HCT116 (cell line): ENCODE results near the gene OGG1. TPM values are rescaled to one million over a fixed set of nuclear protein-coding genes. Genes with fewer than 3 reads are reported as not detected.

Source experiments
- ATAC-seq: fragments of 200-7000 bp; cut with Tn5 transposase; 2 replicates; pipeline ENCODE4 v1.9.1; 2020; ENCODE audit warnings: mild to moderate bottlenecking, moderate library complexity
- BruUV-seq: library from RNA; stranded (reverse); fragments of 400-500 nt; replicated peaks from 2 replicates; lab custom pipeline; 2021; lab: Mats Ljungman, UMichigan
- CTCF ChIA-PET: fragments of 300-600 bp; sonication (Branson Sonifier 250); formaldehyde crosslinking; loops from one replicate; lab custom pipeline; 2021; ENCODE audit warnings: antibody characterized with exemption; lab: Charles Lee
- POLR2A ChIA-PET: fragments of 300-600, 350-600 bp; sonication (Branson Sonifier 250); formaldehyde crosslinking; loops from one replicate; lab custom pipeline; 2021; ENCODE audit warnings: antibody characterized with exemption; lab: Charles Lee
- RAD21 ChIA-PET, 2 experiments: fragments of 300-600 bp; sonication (Branson Sonifier 250); formaldehyde crosslinking; loops; one replicate each; lab custom pipeline; 2023; ENCODE audit warnings: low total read pairs in 2 of 2; ENCODE audit not compliant: uncharacterized antibody in 2 of 2, unreplicated experiment in 2 of 2, low non-redundant PET in 1 of 2; lab: Charles Lee
- DNase-seq: peaks from one replicate; pipeline ENCODE4 v3.0.0-alpha.2; 2010; ENCODE audit warnings: low read depth, low spot score
- H2AFZ ChIP-seq: fragments of 200-600 bp; shearing (Covaris generic), sonication (generic); 2 replicates; pipeline ENCODE4 v1.6.1; 2017; ENCODE audit warnings: low read depth, mixed run types, mixed read lengths, antibody characterized with exemption, low read length; ENCODE audit not compliant: poor library complexity, severe bottlenecking
- H3K27ac ChIP-seq: 2 replicates; pipeline ENCODE4 v1.5.1; 2012; ENCODE audit warnings: low read depth, low read length
- H3K27me3 ChIP-seq: fragments of 200-600 bp; sonication (generic); 2 replicates; pipeline ENCODE4 v1.6.1; 2016; ENCODE audit warnings: mixed run types, low read length, mixed read lengths; ENCODE audit not compliant: insufficient read depth
- H3K36me3 ChIP-seq, 2 experiments: fragments of 200-500 bp in 1 of 2; fragments of 200-600 bp in 1 of 2; sonication (Bioruptor generic) in 1 of 2; sonication (generic) in 1 of 2; 2 replicates each; pipeline versions ENCODE4 v1.5.1 to v1.6.1; 2014 to 2016; ENCODE audit warnings: low read length in 2 of 2, inconsistent platforms in 1 of 2, mixed read lengths in 1 of 2, mixed run types in 1 of 2; ENCODE audit not compliant: insufficient read depth in 2 of 2, control insufficient read depth in 1 of 2
- H3K4me1 ChIP-seq, 2 experiments: fragments of 200-600 bp in 1 of 2; sonication (generic) in 1 of 2; 2 replicates each; pipeline versions ENCODE4 v1.5.1 to v1.6.1; 2012 to 2017; ENCODE audit warnings: low read length in 2 of 2, inconsistent platforms in 1 of 2, mild to moderate bottlenecking in 1 of 2, mixed read lengths in 1 of 2, mixed run types in 1 of 2, moderate library complexity in 1 of 2; ENCODE audit not compliant: insufficient read depth in 2 of 2, control insufficient read depth in 1 of 2
- H3K4me2 ChIP-seq: fragments of 200-600 bp; sonication (generic); 2 replicates; pipeline ENCODE4 v1.6.1; 2017; ENCODE audit warnings: mixed run types, low read length, mixed read lengths
- H3K4me3 ChIP-seq, 2 experiments: fragments of 200-600 bp in 1 of 2; sonication (generic) in 1 of 2; replicated peaks in 1 of 2; 2 replicates each; pipeline ENCODE4 v1.5.1; 2011 to 2016; ENCODE audit warnings: low read length in 2 of 2, control low read depth in 1 of 2, low read depth in 1 of 2, mild to moderate bottlenecking in 1 of 2, mixed read lengths in 1 of 2, mixed run types in 1 of 2
- H3K79me2 ChIP-seq: fragments of 200-600 bp; sonication (generic); 2 replicates; pipeline ENCODE4 v1.6.1; 2017; ENCODE audit warnings: mild to moderate bottlenecking, mixed run types, low read length, moderate library complexity, mixed read lengths; ENCODE audit not compliant: insufficient read depth
- H3K9ac ChIP-seq: fragments of 200-600 bp; sonication (generic); 2 replicates; pipeline ENCODE4 v1.6.1; 2016; ENCODE audit warnings: low read length, mixed read lengths
- H3K9me2 ChIP-seq: fragments of 200-600 bp; sonication (generic), shearing (Covaris generic); 2 replicates; pipeline ENCODE4 v1.6.1; 2017; ENCODE audit warnings: mixed run types, mild to moderate bottlenecking, moderate library complexity; ENCODE audit not compliant: insufficient read depth
- H3K9me3 ChIP-seq, 2 experiments: fragments of 200-500 bp in 1 of 2; fragments of 200-600 bp in 1 of 2; sonication (Bioruptor generic) in 1 of 2; sonication (generic) in 1 of 2; 2 replicates each; pipeline ENCODE4 v1.6.1; 2014 to 2017; ENCODE audit warnings: low read length in 2 of 2, mixed read lengths in 2 of 2, inconsistent platforms in 1 of 2, low read depth in 1 of 2, mild to moderate bottlenecking in 1 of 2, mixed run types in 1 of 2, moderate library complexity in 1 of 2; ENCODE audit not compliant: control insufficient read depth in 1 of 2, insufficient read depth in 1 of 2
- H4K20me1 ChIP-seq: fragments of 200-600 bp; sonication (generic), shearing (Covaris generic); 2 replicates; pipeline ENCODE4 v1.6.1; 2017; ENCODE audit warnings: mixed run types, mild to moderate bottlenecking, moderate library complexity; ENCODE audit not compliant: insufficient read depth
- CBX3 ChIP-seq: IDR thresholded peaks from 2 replicates; pipeline ENCODE4 v1.6.1; 2012; ENCODE audit warnings: low read depth
- EGR1 ChIP-seq: IDR thresholded peaks from 2 replicates; pipeline ENCODE4 v1.6.1; 2012; ENCODE audit warnings: low read depth
- EZH2 ChIP-seq: fragments of 200-600 bp; sonication (generic); IDR thresholded peaks from 2 replicates; pipeline ENCODE4 v1.6.1; 2017; ENCODE audit warnings: antibody characterized with exemption, mixed run types
- FOSL1 ChIP-seq: IDR thresholded peaks from 2 replicates; pipeline ENCODE4 v1.6.1; 2012; ENCODE audit warnings: low read depth
- JUND ChIP-seq: IDR thresholded peaks from 2 replicates; pipeline ENCODE4 v1.6.1; 2012
- POLR2A ChIP-seq: IDR thresholded peaks from 2 replicates; pipeline ENCODE4 v1.7.0; 2011; ENCODE audit warnings: borderline replicate concordance; ENCODE audit not compliant: insufficient read depth, insufficient read length; ENCODE audit errors: extremely low read depth
- RAD21 ChIP-seq: IDR thresholded peaks from 2 replicates; pipeline ENCODE4 v1.6.1; 2012; ENCODE audit warnings: low read depth, mild to moderate bottlenecking
- SIN3A ChIP-seq: IDR thresholded peaks from 2 replicates; pipeline ENCODE4 v1.6.1; 2012; ENCODE audit warnings: low read depth
- SRF ChIP-seq: IDR thresholded peaks from 2 replicates; pipeline ENCODE4 v1.6.1; 2012; ENCODE audit warnings: low read depth
- YY1 ChIP-seq: IDR thresholded peaks from 2 replicates; pipeline ENCODE4 v1.6.1; 2011; ENCODE audit warnings: low read length, low read depth, moderate library complexity, mild to moderate bottlenecking; ENCODE audit not compliant: insufficient replicate concordance; ENCODE audit errors: extremely low read depth
- ZFX ChIP-seq: fragments of 450-650 bp; IDR thresholded peaks from 2 replicates; pipeline ENCODE4 v1.6.1; 2017
- intact Hi-C: fragments of 100-400 bp; cut with micrococcal nuclease; formaldehyde crosslinking; loops from 2 replicates; pipeline ENCODE4 v1.10.0; 2022
- total RNA-seq: library from RNA; stranded (reverse); gene quantifications from one replicate; pipeline ENCODE4 v1.2.1, GENCODE V29; 2021; ENCODE audit not compliant: unreplicated experiment
- TF ChIP-seq, protein P1 (sequence below): IDR thresholded peaks from 2 replicates; pipeline ENCODE4 v1.6.1; 2012; ENCODE audit warnings: low read depth
- TF ChIP-seq, protein P2 (sequence below), 3 experiments: fragments of 200-600 bp in 1 of 3; sonication (generic) in 1 of 3; IDR thresholded peaks in 2 of 3; conservative IDR thresholded peaks in 1 of 3; 2 replicates each; pipeline ENCODE4 v1.5.1; 2012 to 2017; ENCODE audit warnings: low read depth in 2 of 3, low read length in 2 of 3, antibody characterized with exemption in 1 of 3, borderline replicate concordance in 1 of 3, control low read depth in 1 of 3, mild to moderate bottlenecking in 1 of 3, mixed read lengths in 1 of 3, mixed run types in 1 of 3, moderate library complexity in 1 of 3; ENCODE audit not compliant: insufficient read depth in 1 of 3
- TF ChIP-seq, protein P3 (sequence below): IDR thresholded peaks from 2 replicates; pipeline ENCODE4 v1.6.1; 2012

The OGG1 gene
- total RNA-seq, 1 experiment from 2014 or later, result 16.3 TPM

DNA sequence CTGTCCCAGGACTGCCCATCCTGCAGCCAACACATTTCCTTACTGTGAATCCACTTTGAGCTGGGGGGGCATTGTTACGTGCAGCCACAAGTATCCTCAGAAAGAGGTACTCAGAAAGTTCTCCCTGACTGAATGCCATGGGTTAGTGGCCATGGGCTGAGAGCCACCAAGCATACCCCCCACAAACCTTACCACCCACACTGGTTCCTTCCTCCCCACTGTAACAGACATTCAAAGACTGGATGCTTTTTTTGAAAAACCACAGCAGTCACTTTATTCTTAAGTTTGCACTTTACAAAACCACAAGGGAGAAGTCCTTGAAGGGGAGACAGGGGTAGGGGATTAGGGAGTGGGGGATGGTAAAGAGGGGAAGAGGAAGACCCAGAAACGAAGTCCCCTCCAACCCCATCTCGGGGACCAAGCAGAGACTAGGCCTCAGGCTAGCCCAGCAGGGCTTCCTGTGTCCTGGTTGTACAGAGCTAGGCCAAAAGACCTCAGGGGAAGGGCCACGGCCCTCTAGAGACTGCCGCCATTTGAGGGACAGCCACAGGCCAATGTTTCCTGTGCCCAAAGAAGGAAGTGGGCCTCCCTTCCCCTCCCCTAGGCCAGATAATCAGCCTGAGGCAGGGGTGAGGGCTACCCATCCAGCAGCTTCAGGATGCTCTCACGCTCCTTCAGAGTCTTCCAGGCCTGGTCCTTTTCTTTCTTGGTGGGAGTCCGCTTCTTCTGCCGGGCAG, 30.1 kb downstream of the OGG1 start:
- Histone ChIP-seq H3K4me2 (no peak overlapping the region), H3K9me2 (no peaks in the 10 kb centered on the region), H3K79me2 (no peaks in the 10 kb centered on the region), H2AFZ (no peak overlapping the region), H3K4me1 (peaks cover 0 to 11% of the 10 kb centered on the region in 2 experiments; a peak in 1 of 4 replicates), H4K20me1 (no peaks in the 10 kb centered on the region), H3K9ac (no peak overlapping the region), H3K4me3 (no peak overlapping the region), H3K27ac (no peak overlapping the region), H3K9me3 (no peaks in the 10 kb centered on the region), H3K36me3 (peaks cover 6 to 13% of the 10 kb centered on the region in 2 experiments; a peak in 3 of 4 replicates), H3K27me3 (no peaks in the 10 kb centered on the region)
- no peak for TF ChIP-seq EZH2
- TF ChIP-seq YY1, result no peak
- no peak for TF ChIP-seq SRF
- no peak for TF ChIP-seq SIN3A
- TF ChIP-seq, protein P1, sequence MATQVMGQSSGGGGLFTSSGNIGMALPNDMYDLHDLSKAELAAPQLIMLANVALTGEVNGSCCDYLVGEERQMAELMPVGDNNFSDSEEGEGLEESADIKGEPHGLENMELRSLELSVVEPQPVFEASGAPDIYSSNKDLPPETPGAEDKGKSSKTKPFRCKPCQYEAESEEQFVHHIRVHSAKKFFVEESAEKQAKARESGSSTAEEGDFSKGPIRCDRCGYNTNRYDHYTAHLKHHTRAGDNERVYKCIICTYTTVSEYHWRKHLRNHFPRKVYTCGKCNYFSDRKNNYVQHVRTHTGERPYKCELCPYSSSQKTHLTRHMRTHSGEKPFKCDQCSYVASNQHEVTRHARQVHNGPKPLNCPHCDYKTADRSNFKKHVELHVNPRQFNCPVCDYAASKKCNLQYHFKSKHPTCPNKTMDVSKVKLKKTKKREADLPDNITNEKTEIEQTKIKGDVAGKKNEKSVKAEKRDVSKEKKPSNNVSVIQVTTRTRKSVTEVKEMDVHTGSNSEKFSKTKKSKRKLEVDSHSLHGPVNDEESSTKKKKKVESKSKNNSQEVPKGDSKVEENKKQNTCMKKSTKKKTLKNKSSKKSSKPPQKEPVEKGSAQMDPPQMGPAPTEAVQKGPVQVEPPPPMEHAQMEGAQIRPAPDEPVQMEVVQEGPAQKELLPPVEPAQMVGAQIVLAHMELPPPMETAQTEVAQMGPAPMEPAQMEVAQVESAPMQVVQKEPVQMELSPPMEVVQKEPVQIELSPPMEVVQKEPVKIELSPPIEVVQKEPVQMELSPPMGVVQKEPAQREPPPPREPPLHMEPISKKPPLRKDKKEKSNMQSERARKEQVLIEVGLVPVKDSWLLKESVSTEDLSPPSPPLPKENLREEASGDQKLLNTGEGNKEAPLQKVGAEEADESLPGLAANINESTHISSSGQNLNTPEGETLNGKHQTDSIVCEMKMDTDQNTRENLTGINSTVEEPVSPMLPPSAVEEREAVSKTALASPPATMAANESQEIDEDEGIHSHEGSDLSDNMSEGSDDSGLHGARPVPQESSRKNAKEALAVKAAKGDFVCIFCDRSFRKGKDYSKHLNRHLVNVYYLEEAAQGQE, result no peak
- no peak for TF ChIP-seq POLR2A
- no peak for TF ChIP-seq EGR1
- TF ChIP-seq JUND, result no peak
- TF ChIP-seq FOSL1, result no peak
- TF ChIP-seq RAD21, result no peak
- no peak for TF ChIP-seq CBX3
- TF ChIP-seq, protein P2, sequence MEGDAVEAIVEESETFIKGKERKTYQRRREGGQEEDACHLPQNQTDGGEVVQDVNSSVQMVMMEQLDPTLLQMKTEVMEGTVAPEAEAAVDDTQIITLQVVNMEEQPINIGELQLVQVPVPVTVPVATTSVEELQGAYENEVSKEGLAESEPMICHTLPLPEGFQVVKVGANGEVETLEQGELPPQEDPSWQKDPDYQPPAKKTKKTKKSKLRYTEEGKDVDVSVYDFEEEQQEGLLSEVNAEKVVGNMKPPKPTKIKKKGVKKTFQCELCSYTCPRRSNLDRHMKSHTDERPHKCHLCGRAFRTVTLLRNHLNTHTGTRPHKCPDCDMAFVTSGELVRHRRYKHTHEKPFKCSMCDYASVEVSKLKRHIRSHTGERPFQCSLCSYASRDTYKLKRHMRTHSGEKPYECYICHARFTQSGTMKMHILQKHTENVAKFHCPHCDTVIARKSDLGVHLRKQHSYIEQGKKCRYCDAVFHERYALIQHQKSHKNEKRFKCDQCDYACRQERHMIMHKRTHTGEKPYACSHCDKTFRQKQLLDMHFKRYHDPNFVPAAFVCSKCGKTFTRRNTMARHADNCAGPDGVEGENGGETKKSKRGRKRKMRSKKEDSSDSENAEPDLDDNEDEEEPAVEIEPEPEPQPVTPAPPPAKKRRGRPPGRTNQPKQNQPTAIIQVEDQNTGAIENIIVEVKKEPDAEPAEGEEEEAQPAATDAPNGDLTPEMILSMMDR (IDR thresholded peaks at IDR 0.05 in 2 of 3, conservative IDR thresholded peaks at IDR 0.05 in 1 of 3; ENCODE audit: borderline replicate concordance in 1 of 3, insufficient read depth in 1 of 3, low read depth in 2 of 3, low read length in 2 of 3), result no peak
- TF ChIP-seq, protein P3, sequence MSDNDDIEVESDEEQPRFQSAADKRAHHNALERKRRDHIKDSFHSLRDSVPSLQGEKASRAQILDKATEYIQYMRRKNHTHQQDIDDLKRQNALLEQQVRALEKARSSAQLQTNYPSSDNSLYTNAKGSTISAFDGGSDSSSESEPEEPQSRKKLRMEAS, result no peak
- no peak for TF ChIP-seq ZFX
- DNase-seq (no peak), ATAC-seq (no peak)
- ChIA-PET CTCF (no interaction called here), RAD21 (no interaction called here), POLR2A (no interaction called here)
- BruUV-seq, result no TSS peak
- intact Hi-C loops, result no loop called here
